GM23248 (cell line): Measurements from ENCODE around the gene BBS7. TPM values are rescaled to one million over a fixed set of nuclear protein-coding genes. Genes with fewer than 3 reads are reported as not detected.

Source experiments
- DNase-seq: peaks from one replicate; pipeline ENCODE4 v3.0.0-alpha.2; 2015
- H2AFZ ChIP-seq: fragments of 200-600 bp; sonication (generic); 2 replicates; pipeline ENCODE4 v1.6.1; 2016; ENCODE audit warnings: antibody characterized with exemption
- H3F3A ChIP-seq: fragments of 200-600 bp; sonication (generic); 2 replicates; pipeline ENCODE4 v1.6.1; 2016; ENCODE audit warnings: mild to moderate bottlenecking, antibody characterized with exemption, mixed run types; ENCODE audit not compliant: insufficient read depth
- H3K27ac ChIP-seq: fragments of 200-600 bp; sonication (generic); 2 replicates; pipeline ENCODE4 v1.5.1; 2016; ENCODE audit warnings: mild to moderate bottlenecking
- H3K27me3 ChIP-seq: fragments of 200-600 bp; sonication (generic); replicated peaks from 2 replicates; pipeline ENCODE4 v1.6.1; 2016; ENCODE audit warnings: mild to moderate bottlenecking; ENCODE audit not compliant: insufficient read depth
- H3K36me3 ChIP-seq: fragments of 200-600 bp; sonication (generic); 2 replicates; pipeline ENCODE4 v1.6.1; 2016; ENCODE audit warnings: low read depth, mild to moderate bottlenecking
- H3K4me1 ChIP-seq: fragments of 200-600 bp; sonication (generic); 2 replicates; pipeline ENCODE4 v1.6.1; 2016; ENCODE audit warnings: mild to moderate bottlenecking; ENCODE audit not compliant: insufficient read depth
- H3K4me2 ChIP-seq: fragments of 200-600 bp; sonication (generic); one replicate; pipeline ENCODE4 v1.6.1; 2016; ENCODE audit warnings: mild to moderate bottlenecking; ENCODE audit not compliant: unreplicated experiment
- H3K4me3 ChIP-seq: fragments of 200-600 bp; sonication (generic); 2 replicates; pipeline ENCODE4 v1.5.1; 2016; ENCODE audit warnings: mild to moderate bottlenecking
- H3K79me2 ChIP-seq: fragments of 200-600 bp; sonication (generic); 2 replicates; pipeline ENCODE4 v1.6.1; 2016; ENCODE audit warnings: mild to moderate bottlenecking; ENCODE audit not compliant: insufficient read depth
- H3K9ac ChIP-seq: fragments of 200-600 bp; sonication (generic); 2 replicates; pipeline ENCODE4 v1.6.1; 2016; ENCODE audit warnings: mild to moderate bottlenecking
- H3K9me2 ChIP-seq: fragments of 200-600 bp; sonication (generic); 2 replicates; pipeline ENCODE4 v1.6.1; 2016; ENCODE audit warnings: mixed run types, mild to moderate bottlenecking, moderate library complexity; ENCODE audit not compliant: insufficient read depth
- H3K9me3 ChIP-seq: fragments of 200-600 bp; sonication (generic); one replicate; pipeline ENCODE4 v1.6.1; 2017; ENCODE audit warnings: low read depth
- H4K20me1 ChIP-seq: fragments of 200-600 bp; sonication (generic); 2 replicates; pipeline ENCODE4 v1.6.0; 2016; ENCODE audit not compliant: insufficient read depth
- EZH2 ChIP-seq: fragments of 200-600 bp; sonication (generic); IDR thresholded peaks from 2 replicates; pipeline ENCODE4 v1.6.1; 2018; ENCODE audit warnings: antibody characterized with exemption, mild to moderate bottlenecking; ENCODE audit not compliant: insufficient read depth, poor library complexity, severe bottlenecking
- EZH2phosphoT487 ChIP-seq: fragments of 200-600 bp; sonication (generic); IDR thresholded peaks from 2 replicates; pipeline ENCODE4 v1.6.1; 2018; ENCODE audit warnings: antibody characterized with exemption, moderate library complexity, mild to moderate bottlenecking, low read depth; ENCODE audit not compliant: insufficient read depth
- WGBS, 2 experiments: methylation state at CpG; one replicate each; pipeline ENCODE4 v1.1.6; 2015 to 2017; ENCODE audit warnings: low lambda C conversion rate in 2 of 2, low coverage in 1 of 2; ENCODE audit errors: missing lambda C conversion rate in 2 of 2; 5-methylcytosine and 5-hydroxymethylcytosine counted together
- in situ Hi-C: fragments of 300-500 bp; cut with MboI; formaldehyde crosslinking; loops from 2 replicates; pipeline ENCODE4 v1.15.0; 2020
- polyA plus RNA-seq: library from polyadenylated mRNA; unstranded; fragments of >200 nt; fragmentation: Nextera tagmentation; extraction: Ambion mirVana; gene quantifications from 2 replicates; pipeline ENCODE4 v1.2.1, GENCODE V29; 2016
- total RNA-seq: library from RNA; depleted of rRNA; stranded (reverse); fragments of >200 nt; shearing (Covaris generic); gene quantifications from 2 replicates; pipeline ENCODE4 v1.2.3, GENCODE V29; 2014

BBS7 gene
- total and polyA plus RNA-seq, 2 experiments from 2014 or later, result 24.5 to 28.7 TPM

- H3K27ac ChIP-seq, result peak overlapping the region; percentile 89
- H3F3A ChIP-seq, result peaks cover 4% of the 10 kb centered on the region; the same call in 1 of the 2 replicates
- no peaks in the 10 kb centered on the region for H4K20me1 ChIP-seq
- H3K36me3 ChIP-seq, result peaks cover 39% of the 10 kb centered on the region
- H2AFZ ChIP-seq, result peak overlapping the region; percentile 98
- no peak for TF ChIP-seq EZH2
- TF ChIP-seq EZH2phosphoT487, result no peak
- no peaks in the 10 kb centered on the region for H3K9me2 ChIP-seq
- in situ Hi-C loops, result no loop called here
- H3K9ac ChIP-seq, result peak overlapping the region; percentile 88
- no peak for DNase-seq
- H3K4me1 ChIP-seq, result peaks cover 19% of the 10 kb centered on the region
- H3K79me2 ChIP-seq, result peaks cover 49% of the 10 kb centered on the region
- 0 to 1% methylated on average over 4 of the region's 4 CpGs for WGBS, 2 experiments
- peak overlapping the region; percentile 93 for H3K4me3 ChIP-seq
- no peaks in the 10 kb centered on the region for H3K27me3 ChIP-seq
- peak overlapping the region; percentile 94 for H3K4me2 ChIP-seq
- no peaks in the 10 kb centered on the region for H3K9me3 ChIP-seq
These were observed 68.6 kb downstream of the BBS7 start for GRCh38 chr4:121801715-121802075.

GRCh38 chr4:121800961-121801714 lies 69.1 kb downstream of the BBS7 start, which contains the start of gene EXOSC9:
Gene EXOSC9 (plus strand): TSS chr4:121801323. CDS start chr4:121801425, 102 bp downstream.
- WGBS, 2 experiments, result 1% methylated on average over 46 to 48 of the region's 48 CpGs
- Histone ChIP-seq H3K9me3 (no peaks in the 10 kb centered on the region), H3K9ac (peak within 1 kb of the TSS; percentile 88)

GRCh38 chr4:121800638-121800960 lies 69.7 kb downstream of the BBS7 start:
- WGBS, 2 experiments, result 33 to 44% methylated on average over 8 of the region's 8 CpGs
- Histone ChIP-seq H3K4me3 (peak overlapping the region; percentile 93), H3F3A (peaks cover 10% of the 10 kb centered on the region), H3K27me3 (no peaks in the 10 kb centered on the region), H3K9me2 (no peaks in the 10 kb centered on the region), H3K4me2 (peak overlapping the region; percentile 94), H3K4me1 (peaks cover 29% of the 10 kb centered on the region), H3K27ac (peak overlapping the region; percentile 89), H2AFZ (peak overlapping the region; percentile 98), H3K36me3 (peaks cover 30% of the 10 kb centered on the region), H4K20me1 (no peaks in the 10 kb centered on the region), H3K79me2 (peaks cover 43% of the 10 kb centered on the region), H3K9me3 (no peaks in the 10 kb centered on the region), H3K9ac (peak overlapping the region; percentile 88)
- no peak for TF ChIP-seq EZH2phosphoT487
- no peak for TF ChIP-seq EZH2
- in situ Hi-C loops, result no loop called here
- no peak for DNase-seq

More at GRCh38 chr4:121800961-121801714, 69.1 kb downstream of the BBS7 start, which contains the start of gene EXOSC9:
- Histone ChIP-seq H3K36me3 (peaks cover 34% of the 10 kb centered on the region), H3K4me3 (peak within 1 kb of the TSS; percentile 93), H3K79me2 (peaks cover 43% of the 10 kb centered on the region), H3K27ac (peak within 1 kb of the TSS; percentile 89), H3K27me3 (no peaks in the 10 kb centered on the region), H3K4me2 (peak within 1 kb of the TSS; percentile 94), H4K20me1 (no peaks in the 10 kb centered on the region), H3K4me1 (peaks cover 24% of the 10 kb centered on the region), H3F3A (peaks cover 4% of the 10 kb centered on the region), H2AFZ (peak within 1 kb of the TSS; percentile 98), H3K9me2 (no peaks in the 10 kb centered on the region)
- no peak for TF ChIP-seq EZH2phosphoT487
- TF ChIP-seq EZH2, result no peak
- DNase-seq, result peak; percentile 95
- in situ Hi-C loops, result no loop called here

- peak overlapping the region; percentile 88 for H3K9ac ChIP-seq
- no peak for TF ChIP-seq EZH2phosphoT487
- no peak for TF ChIP-seq EZH2
- H3K27ac ChIP-seq, result peak overlapping the region; percentile 89; the same call in 1 of the 2 replicates
- no peaks in the 10 kb centered on the region for H3K9me2 ChIP-seq
- no peaks in the 10 kb centered on the region for H3K27me3 ChIP-seq
- H3K4me1 ChIP-seq, result peaks cover 35% of the 10 kb centered on the region
- H3K9me3 ChIP-seq, result no peaks in the 10 kb centered on the region
- WGBS, 2 experiments, result 70 to 75% methylated on average over 3 of the region's 3 CpGs
- H3F3A ChIP-seq, result peaks cover 12% of the 10 kb centered on the region
- no peak overlapping the region; the same call in 1 of the 2 replicates for H3K4me3 ChIP-seq
- H3K79me2 ChIP-seq, result peaks cover 38% of the 10 kb centered on the region
- peak overlapping the region; percentile 94 for H3K4me2 ChIP-seq
- peaks cover 25% of the 10 kb centered on the region for H3K36me3 ChIP-seq
- DNase-seq, result no peak
- in situ Hi-C loops, result no loop called here
- H2AFZ ChIP-seq, result peak overlapping the region; percentile 98
- no peaks in the 10 kb centered on the region for H4K20me1 ChIP-seq
These were observed 70.3 kb downstream of the BBS7 start for GRCh38 chr4:121799867-121800501.
